Neutrophil (primary cell): ENCODE measurements around the gene COL4A1.

Source experiments
- H3K27ac ChIP-seq: fragments of 200-600 bp; sonication (generic); 2 replicates; pipeline ENCODE4 v1.5.1; 2016; ENCODE audit warnings: mild to moderate bottlenecking, moderate library complexity
- H3K27me3 ChIP-seq: fragments of 200-600 bp; sonication (generic); 2 replicates; pipeline ENCODE4 v1.6.0; 2016; ENCODE audit warnings: mild to moderate bottlenecking
- H3K36me3 ChIP-seq: fragments of 200-600 bp; sonication (generic); 2 replicates; pipeline ENCODE4 v1.5.1; 2017
- H3K4me1 ChIP-seq, 2 experiments: fragments of 200-600 bp in 1 of 2; sonication (generic) in 1 of 2; 1 replicate in 1 of 2; 2 replicates in 1 of 2; pipeline versions ENCODE4 v1.5.1 to v1.6.1; 2013 to 2016; ENCODE audit warnings: low read depth in 1 of 2, low read length in 1 of 2, mild to moderate bottlenecking in 1 of 2, moderate library complexity in 1 of 2; ENCODE audit not compliant: control insufficient read depth in 1 of 2, insufficient read depth in 1 of 2
- H3K4me3 ChIP-seq, 2 experiments: fragments of 200-600 bp in 1 of 2; sonication (generic) in 1 of 2; 1 replicate in 1 of 2; 2 replicates in 1 of 2; pipeline ENCODE4 v1.5.1; 2013 to 2016; ENCODE audit warnings: low read depth in 1 of 2, low read length in 1 of 2, mild to moderate bottlenecking in 1 of 2, moderate library complexity in 1 of 2
- H3K9me3 ChIP-seq: fragments of 200-600 bp; sonication (generic); 2 replicates; pipeline ENCODE4 v1.5.1; 2016
- CTCF ChIP-seq: fragments of 200-600 bp; sonication (generic); IDR thresholded peaks from 2 replicates; pipeline ENCODE4 v1.5.1; 2016; ENCODE audit warnings: antibody characterized with exemption

The COL4A1 gene

GRCh38 chr13:110151462-110151861 lies 155.5 kb downstream of the COL4A1 start:
- H3K27ac ChIP-seq = no peak overlapping the region
- no peaks in the 10 kb centered on the region for H3K27me3 ChIP-seq
- no peaks in the 10 kb centered on the region for H3K9me3 ChIP-seq
- no peak for TF ChIP-seq CTCF
- H3K4me1 ChIP-seq = no peaks in the 10 kb centered on the region
- no peak overlapping the region for H3K4me3 ChIP-seq
- no peaks in the 10 kb centered on the region for H3K36me3 ChIP-seq

- no peaks in the 10 kb centered on the region for H3K9me3 ChIP-seq
- no peaks in the 10 kb centered on the region for H3K27me3 ChIP-seq
- peak overlapping the region; percentile 30 for H3K27ac ChIP-seq
- no peak overlapping the region for H3K4me3 ChIP-seq
- no peak for TF ChIP-seq CTCF
- no peaks in the 10 kb centered on the region for H3K36me3 ChIP-seq
- H3K4me1 ChIP-seq = no peaks in the 10 kb centered on the region
Observed at GRCh38 chr13:110150384-110151101, 156.4 kb downstream of the COL4A1 start.

- Histone ChIP-seq H3K27ac (no peak overlapping the region), H3K4me1 (no peaks in the 10 kb centered on the region), H3K4me3 (no peak overlapping the region), H3K36me3 (no peaks in the 10 kb centered on the region), H3K27me3 (no peaks in the 10 kb centered on the region), H3K9me3 (no peaks in the 10 kb centered on the region)
- TF ChIP-seq CTCF = no peak
Observed at GRCh38 chr13:110149036-110149435, 157.9 kb downstream of the COL4A1 start.

- TF ChIP-seq CTCF = no peak
- H3K9me3 ChIP-seq = no peaks in the 10 kb centered on the region
- H3K36me3 ChIP-seq = no peaks in the 10 kb centered on the region
Observed at GRCh38 chr13:110140099-110140498, 166.9 kb downstream of the COL4A1 start.

GRCh38 chr13:110138700-110139036 lies 168.3 kb downstream of the COL4A1 start:
- no peak for TF ChIP-seq CTCF
- no peaks in the 10 kb centered on the region for H3K27me3 ChIP-seq
- peaks cover 29% of the 10 kb centered on the region in 2 experiments for H3K4me1 ChIP-seq
- peak overlapping the region; percentile 63 for H3K4me3 ChIP-seq
- no peaks in the 10 kb centered on the region for H3K36me3 ChIP-seq
- peak overlapping the region; percentile 99 for H3K27ac ChIP-seq
- H3K9me3 ChIP-seq = no peaks in the 10 kb centered on the region

More at GRCh38 chr13:110140099-110140498, 166.9 kb downstream of the COL4A1 start:
- no peak overlapping the region for H3K4me3 ChIP-seq
- no peaks in the 10 kb centered on the region for H3K27me3 ChIP-seq
- peaks cover 29% of the 10 kb centered on the region in 2 experiments for H3K4me1 ChIP-seq
- no peak overlapping the region for H3K27ac ChIP-seq
